ENCODE measurements around the gene ALG3. TPM values are rescaled to one million over a fixed set of nuclear protein-coding genes. Genes with fewer than 3 reads are reported as not detected.

The ALG3 gene
- total and polyA plus RNA-seq, 2 donors (not counting 3 experiments of a cell fraction or from before 2014, with no cell fraction given): 42.9 to 99.9 TPM

- H2AFZ ChIP-seq (ENCODE audit: low read depth, low read length): no peak overlapping the region
- no peaks in the 10 kb centered on the region for H3K4me1 ChIP-seq (ENCODE audit: control insufficient read depth, extremely low read depth, insufficient read depth, low read length)
- H4K20me1 ChIP-seq (replicated peaks; ENCODE audit: control insufficient read depth, extremely low read depth, insufficient read depth, low read length): no peaks in the 10 kb centered on the region
- TF ChIP-seq EZH2 (IDR thresholded peaks at IDR 0.05; ENCODE audit: borderline replicate concordance, low read depth, low read length, severe bottlenecking): no peak
- no peak for TF ChIP-seq CTCF (IDR thresholded peaks at IDR 0.05; ENCODE audit: extremely low read depth in 1 of 2, insufficient read depth in 1 of 2, low read depth in 1 of 2, low read length in 2 of 2)
- TF ChIP-seq POLR2A (IDR thresholded peaks at IDR 0.05; ENCODE audit: low read depth, low read length): no peak
- TF ChIP-seq POLR2AphosphoS5 (IDR thresholded peaks at IDR 0.05; ENCODE audit: insufficient read depth, low read depth, low read length): no peak
- TF ChIP-seq MAX (IDR thresholded peaks at IDR 0.05; ENCODE audit: insufficient read depth, insufficient read length): no peak
- no peak for TF ChIP-seq MYC (IDR thresholded peaks at IDR 0.05; ENCODE audit: low read depth, low read length)
- no peak for TF ChIP-seq FOS (IDR thresholded peaks at IDR 0.05; ENCODE audit: borderline replicate concordance, insufficient read depth, low read length)
- no peak for TF ChIP-seq GATA2 (IDR thresholded peaks at IDR 0.05; ENCODE audit: insufficient read depth, insufficient read length, low read depth, low read length)
- TF ChIP-seq JUN (IDR thresholded peaks at IDR 0.05; ENCODE audit: borderline replicate concordance, insufficient read depth, insufficient read length, low read depth): no peak
- DNase-seq (ENCODE audit: low read depth, low spot score) (no peak), FAIRE-seq (no peak)
- POLR2A ChIA-PET: no interaction called here
- BruUV-seq (replicated peaks): no TSS peak
- H3K9ac ChIP-seq (replicated peaks; ENCODE audit: extremely low read depth, insufficient read depth, low read length): no peak overlapping the region
- H3K4me3 ChIP-seq (replicated peaks in 1 of 3; ENCODE audit: insufficient read depth in 1 of 3, low read depth in 1 of 3, low read length in 3 of 3): no peak overlapping the region
- H3K27ac ChIP-seq (ENCODE audit: insufficient read depth, low read depth, low read length): no peak overlapping the region
- H3K9me3 ChIP-seq (replicated peaks; ENCODE audit: control insufficient read depth, insufficient read depth, low read length): no peaks in the 10 kb centered on the region
- H3K9me1 ChIP-seq (replicated peaks; ENCODE audit: control insufficient read depth, extremely low read depth, insufficient read depth, low read length): no peaks in the 10 kb centered on the region
- no peaks in the 10 kb centered on the region for H3K79me2 ChIP-seq (ENCODE audit: control insufficient read depth, insufficient read depth, low read length)
- H3K4me2 ChIP-seq (ENCODE audit: insufficient read depth, low read length): no peak overlapping the region
- dilution Hi-C loops (cut with MboI; ENCODE audit: extremely low pct_ligation_motif_present, low sequenced_read_pairs) (no loop called here), intact Hi-C loops (cut with micrococcal nuclease) (no loop called here)
- CTCF ChIA-PET: interaction anchor here (0.6 to 8.1 kb wide), 2 partner anchors 8 to 27 kb away, joined by 3 to 98 read pairs; partner anchors contain the start of gene VWA5B2
- H3K27me3 ChIP-seq (ENCODE audit: control insufficient read depth in 2 of 2, insufficient read depth in 2 of 2, low read length in 2 of 2): peaks cover 21 to 24% of the 10 kb centered on the region in 2 experiments
- H3K36me3 ChIP-seq (ENCODE audit: control insufficient read depth in 2 of 2, extremely low read depth in 1 of 2, insufficient read depth in 2 of 2, low read length in 2 of 2): no peaks in the 10 kb centered on the region
These were observed 13.3 kb downstream of the ALG3 start for GRCh38 chr3:184235381-184236032.

Measured in endothelial cell of umbilical vein (primary cell).